Suprapubic skin (tissue), 4 donors: ENCODE results near the gene HACD2. TPM values are rescaled to one million over a fixed set of nuclear protein-coding genes. Genes with fewer than 3 reads are reported as not detected.

Experiments used
- DNase-seq, 2 donors: peaks; one replicate each; pipeline ENCODE4 v3.0.0-alpha.2; 2019; ENCODE audit warnings: low spot score in 2 of 2
- H3K27ac ChIP-seq: fragments of 200-600 bp; sonication (generic); one replicate; pipeline ENCODE4 v1.5.1; 2019
- H3K27me3 ChIP-seq: fragments of 200-600 bp; sonication (generic); one replicate; pipeline ENCODE4 v1.5.1; 2019
- H3K36me3 ChIP-seq: fragments of 200-600 bp; sonication (generic); one replicate; pipeline ENCODE4 v1.5.1; 2019
- H3K4me1 ChIP-seq: fragments of 200-600 bp; sonication (generic); one replicate; pipeline ENCODE4 v1.5.1; 2019
- H3K4me3 ChIP-seq: fragments of 200-600 bp; sonication (generic); one replicate; pipeline ENCODE4 v1.5.1; 2019; ENCODE audit warnings: mild to moderate bottlenecking
- H3K9me3 ChIP-seq: fragments of 200-600 bp; sonication (generic); one replicate; pipeline ENCODE4 v1.5.1; 2019
- CTCF ChIP-seq, 2 donors: fragments of 200-600 bp in 1 of 2; fragments of 450-650 bp in 1 of 2; sonication (generic) in 1 of 2; IDR thresholded peaks; one replicate each; pipeline ENCODE4 v1.5.1; 2016 to 2019; ENCODE audit warnings: antibody characterized with exemption in 2 of 2, mild to moderate bottlenecking in 1 of 2, moderate library complexity in 1 of 2
- EP300 ChIP-seq: sonication (generic); formaldehyde crosslinking; IDR thresholded peaks from one replicate; pipeline ENCODE4 v1.6.1; 2017; ENCODE audit warnings: antibody characterized with exemption
- POLR2A ChIP-seq, 2 donors: fragments of 450-650 bp; IDR thresholded peaks; one replicate each; pipeline ENCODE4 v1.6.1; 2017; ENCODE audit warnings: antibody characterized with exemption in 2 of 2, mild to moderate bottlenecking in 2 of 2, moderate library complexity in 2 of 2
- POLR2AphosphoS5 ChIP-seq, 3 donors: sonication (generic); formaldehyde crosslinking; IDR thresholded peaks; one replicate each; pipeline ENCODE4 v1.6.1; 2017; ENCODE audit warnings: antibody characterized with exemption in 3 of 3
- WGBS: methylation state at CpG from one replicate; pipeline ENCODE4 v1.1.5; 2018; 5-methylcytosine and 5-hydroxymethylcytosine counted together
- total RNA-seq, 4 donors: library from RNA; depleted of rRNA; stranded (reverse); fragments of >200 nt; gene quantifications; one replicate each; pipeline ENCODE4 v1.1.0, GENCODE V29; 2016

Gene HACD2
- total RNA-seq, 4 donors from 2014 or later, result 38.5 to 76.3 (median 52.6) TPM

GRCh38 chr3:123629747-123630047 is 44.8 kb upstream of the HACD2 start:
- no peaks in the 10 kb centered on the region for H3K9me3 ChIP-seq
- no peak for DNase-seq
- peaks cover 9% of the 10 kb centered on the region for H3K36me3 ChIP-seq
- H3K4me3 ChIP-seq, result no peak overlapping the region
- WGBS, result 88% methylated on average over 4 of the region's 4 CpGs
- H3K4me1 ChIP-seq, result peaks cover 14% of the 10 kb centered on the region
- no peaks in the 10 kb centered on the region for H3K27me3 ChIP-seq
- H3K27ac ChIP-seq, result no peak overlapping the region
- TF ChIP-seq POLR2AphosphoS5 (IDR thresholded peaks at IDR 0.05) (no peak), CTCF (IDR thresholded peaks at IDR 0.05) (no peak), POLR2A (IDR thresholded peaks at IDR 0.05) (no peak), EP300 (no peak)

DNA sequence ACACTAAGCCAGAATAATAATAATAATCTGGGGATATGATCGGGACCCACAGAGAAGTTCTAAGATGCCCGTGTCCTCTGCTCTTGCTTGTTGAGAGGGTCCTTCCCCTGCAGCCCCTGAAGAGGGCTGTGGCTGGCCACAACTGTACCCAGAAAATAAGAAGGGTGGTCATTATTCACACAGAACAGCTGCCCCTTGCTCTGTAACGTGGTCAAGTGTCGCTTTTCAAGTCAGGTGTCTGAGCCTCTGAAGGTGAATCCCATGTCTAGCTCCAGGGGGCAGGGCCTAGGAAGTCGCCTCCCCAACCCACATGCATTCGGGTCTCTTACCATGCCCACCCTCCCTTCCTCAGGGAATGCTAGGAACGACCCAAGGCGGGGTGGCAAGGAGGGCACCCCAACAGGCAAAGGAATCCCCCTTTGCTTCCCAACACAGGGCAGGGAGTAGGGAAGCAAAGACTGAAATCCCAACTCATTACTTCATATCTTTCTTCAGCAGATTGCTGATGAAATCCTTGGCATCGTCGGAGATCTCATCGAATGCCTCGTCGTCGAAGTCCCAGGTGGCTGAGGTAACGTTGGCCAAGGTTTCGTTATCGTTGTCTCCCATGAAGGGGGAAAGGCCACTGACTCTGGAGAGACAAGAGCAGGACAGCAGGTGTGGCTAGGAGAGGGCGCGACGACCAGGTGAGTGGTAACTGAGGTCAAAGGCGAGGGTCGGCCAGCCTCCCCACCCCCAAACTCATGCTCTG is 44.3 kb upstream of the HACD2 start:
- TF ChIP-seq CTCF (IDR thresholded peaks at IDR 0.05) (no peak), POLR2AphosphoS5 (IDR thresholded peaks at IDR 0.05) (no peak), POLR2A (IDR thresholded peaks at IDR 0.05) (no peak), EP300 (no peak)

DNA sequence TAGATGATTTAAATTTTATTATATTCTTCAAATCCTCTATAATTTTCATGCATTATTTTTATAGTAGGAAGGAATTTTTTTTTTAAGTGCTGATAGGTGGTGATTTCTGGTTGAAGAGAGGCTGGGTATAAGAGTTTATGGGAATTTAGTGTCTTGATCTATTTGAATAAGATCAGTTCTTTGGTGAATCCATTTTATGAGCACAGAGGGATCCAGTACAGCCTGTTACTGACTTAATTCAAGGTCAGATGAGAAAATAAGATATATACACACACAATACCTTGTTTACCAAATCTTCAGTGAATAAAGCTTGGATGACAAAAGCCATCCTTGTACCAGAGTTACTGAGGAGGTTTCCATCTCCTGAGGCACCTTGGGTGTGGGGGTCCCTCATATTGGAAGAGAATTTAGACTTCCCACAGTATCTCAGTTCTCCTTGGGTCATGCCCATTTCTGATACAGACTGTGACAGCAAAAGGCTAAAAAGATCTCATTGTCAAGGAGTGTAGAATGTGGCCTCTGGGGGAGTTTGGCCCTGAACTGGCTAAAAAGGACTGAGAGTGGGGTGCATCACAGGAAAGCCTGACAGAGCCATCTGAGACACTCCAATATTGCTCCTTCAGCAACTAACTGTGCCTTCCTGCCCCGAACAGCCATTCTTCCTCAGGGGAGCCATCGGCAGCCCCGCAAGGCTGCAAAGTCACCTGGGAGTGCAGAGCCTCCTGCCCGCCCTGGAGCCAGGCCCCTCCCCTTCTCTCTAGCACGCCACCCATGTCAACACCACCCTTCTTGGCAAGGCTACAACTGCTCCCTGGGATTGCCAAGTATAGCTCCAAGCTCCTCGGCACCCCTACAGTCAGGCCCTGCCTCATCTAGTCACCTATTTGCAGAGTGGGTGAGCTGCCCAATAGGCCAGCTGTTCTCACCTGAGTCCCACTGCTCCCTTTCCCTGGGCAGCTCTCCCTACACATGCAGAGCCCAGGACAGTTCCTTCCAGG is 43.1 kb upstream of the HACD2 start:
- WGBS, result 71% methylated on average over 6 of the region's 6 CpGs
- TF ChIP-seq CTCF (IDR thresholded peaks at IDR 0.05) (no peak), POLR2AphosphoS5 (IDR thresholded peaks at IDR 0.05) (no peak), EP300 (no peak), POLR2A (IDR thresholded peaks at IDR 0.05) (no peak)
- H3K36me3 ChIP-seq, result peaks cover 11% of the 10 kb centered on the region
- H3K4me3 ChIP-seq, result no peak overlapping the region
- no peak for DNase-seq
- no peaks in the 10 kb centered on the region for H3K9me3 ChIP-seq
- no peak overlapping the region for H3K27ac ChIP-seq
- peaks cover 18% of the 10 kb centered on the region for H3K4me1 ChIP-seq
- no peaks in the 10 kb centered on the region for H3K27me3 ChIP-seq

More for the DNA sequence above, 44.3 kb upstream of the HACD2 start:
- Histone ChIP-seq H3K4me3 (no peak overlapping the region), H3K27me3 (no peaks in the 10 kb centered on the region), H3K4me1 (peaks cover 9% of the 10 kb centered on the region), H3K27ac (no peak overlapping the region), H3K9me3 (no peaks in the 10 kb centered on the region), H3K36me3 (peaks cover 11% of the 10 kb centered on the region)
- WGBS, result 94% methylated on average over 22 of the region's 22 CpGs
- DNase-seq, result no peak

GRCh38 chr3:123626881-123627280 is 42.0 kb upstream of the HACD2 start:
- Histone ChIP-seq H3K27me3 (no peaks in the 10 kb centered on the region), H3K36me3 (peaks cover 12% of the 10 kb centered on the region), H3K4me3 (no peak overlapping the region), H3K4me1 (peaks cover 28% of the 10 kb centered on the region), H3K27ac (no peak overlapping the region), H3K9me3 (no peaks in the 10 kb centered on the region)
- 91% methylated on average over 6 of the region's 7 CpGs for WGBS
- no peak for DNase-seq
- no peak for TF ChIP-seq EP300
- TF ChIP-seq CTCF (IDR thresholded peaks at IDR 0.05), result no peak
- no peak for TF ChIP-seq POLR2A (IDR thresholded peaks at IDR 0.05)
- no peak for TF ChIP-seq POLR2AphosphoS5 (IDR thresholded peaks at IDR 0.05)

DNA sequence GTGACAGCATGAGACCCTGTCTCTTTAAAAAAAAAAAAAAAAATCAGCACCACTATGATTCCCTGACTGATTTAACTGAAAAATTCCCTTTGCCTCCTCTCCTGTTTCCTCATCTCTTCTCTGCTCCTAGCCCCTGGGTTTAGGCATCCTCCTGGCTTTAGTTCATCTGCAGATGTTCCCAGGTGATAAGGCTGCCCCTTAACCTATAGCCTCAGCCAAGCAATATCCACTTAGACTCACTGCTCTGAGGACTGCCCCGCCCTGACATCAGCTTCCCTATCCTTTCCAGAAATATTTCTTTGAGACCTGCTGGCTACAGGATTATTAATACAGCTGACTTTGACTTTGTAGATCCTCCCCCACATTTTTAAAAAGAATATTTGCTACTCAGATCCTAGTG is 39.4 kb upstream of the HACD2 start:
- Histone ChIP-seq H3K36me3 (peaks cover 17% of the 10 kb centered on the region), H3K27me3 (no peaks in the 10 kb centered on the region), H3K9me3 (no peaks in the 10 kb centered on the region), H3K27ac (no peak overlapping the region), H3K4me1 (peaks cover 37% of the 10 kb centered on the region), H3K4me3 (no peak overlapping the region)
- DNase-seq, result no peak
- WGBS, result 77% methylated on average over 1 of the region's 1 CpG
- TF ChIP-seq CTCF (IDR thresholded peaks at IDR 0.05) (no peak), POLR2A (IDR thresholded peaks at IDR 0.05) (no peak), EP300 (no peak), POLR2AphosphoS5 (IDR thresholded peaks at IDR 0.05) (no peak)
